GM23338 (cell line): ENCODE data around the gene CHMP4A.

ENCODE experiments used
- EZH2 ChIP-seq: fragments of 200-600 bp; sonication (generic); IDR thresholded peaks from one replicate; pipeline ENCODE4 v1.8.0; 2017; ENCODE audit warnings: antibody characterized with exemption, mild to moderate bottlenecking, low read depth; ENCODE audit not compliant: unreplicated experiment
- ZNF114 ChIP-seq: fragments of 250-450 bp; sonication (Bioruptor Pico); IDR thresholded peaks from 2 replicates; pipeline ENCODE4 v1.5.0; 2020; ENCODE audit warnings: mild to moderate bottlenecking, moderate library complexity
- TF ChIP-seq, protein P1 (sequence below), 2 experiments: fragments of 200-600 bp in 1 of 2; sonication (generic) in 1 of 2; conservative IDR thresholded peaks; 2 replicates each; pipeline versions ENCODE4 v1.5.1 to v1.6.1; 2016 to 2017; ENCODE audit warnings: antibody characterized with exemption in 2 of 2, low read depth in 2 of 2, mild to moderate bottlenecking in 2 of 2, moderate library complexity in 1 of 2

DNA sequence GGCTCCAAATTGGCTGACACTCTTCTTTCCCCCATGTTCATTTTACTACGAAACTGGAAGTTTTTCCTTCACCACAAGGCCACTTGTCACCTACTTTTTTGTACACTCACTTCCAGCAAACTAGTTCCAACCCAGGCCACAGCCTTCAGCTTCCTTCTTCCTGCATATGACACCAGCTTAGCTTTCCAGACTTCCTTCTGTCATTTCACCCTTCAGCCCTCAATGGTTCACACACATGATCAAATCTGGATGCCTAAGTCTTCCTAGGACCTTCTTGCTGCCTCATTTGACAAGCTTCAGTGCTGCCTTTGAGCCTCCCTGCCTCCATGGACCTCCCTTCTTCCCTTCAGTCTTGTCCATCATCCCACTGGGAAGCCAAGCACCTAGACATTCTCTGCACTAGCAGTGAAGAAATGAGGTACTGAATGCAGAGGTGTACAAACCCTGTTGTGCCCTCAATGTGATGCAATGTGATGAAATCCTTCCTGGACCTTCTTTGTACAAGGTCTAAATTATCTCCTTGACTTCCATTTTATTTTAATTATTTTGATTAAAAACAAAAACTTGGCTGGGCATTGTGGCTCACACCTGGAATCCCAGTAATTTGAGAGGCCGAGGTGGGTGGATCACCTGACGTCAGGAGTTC lies 45.7 kb downstream of the CHMP4A start:
- TF ChIP-seq, protein P1, sequence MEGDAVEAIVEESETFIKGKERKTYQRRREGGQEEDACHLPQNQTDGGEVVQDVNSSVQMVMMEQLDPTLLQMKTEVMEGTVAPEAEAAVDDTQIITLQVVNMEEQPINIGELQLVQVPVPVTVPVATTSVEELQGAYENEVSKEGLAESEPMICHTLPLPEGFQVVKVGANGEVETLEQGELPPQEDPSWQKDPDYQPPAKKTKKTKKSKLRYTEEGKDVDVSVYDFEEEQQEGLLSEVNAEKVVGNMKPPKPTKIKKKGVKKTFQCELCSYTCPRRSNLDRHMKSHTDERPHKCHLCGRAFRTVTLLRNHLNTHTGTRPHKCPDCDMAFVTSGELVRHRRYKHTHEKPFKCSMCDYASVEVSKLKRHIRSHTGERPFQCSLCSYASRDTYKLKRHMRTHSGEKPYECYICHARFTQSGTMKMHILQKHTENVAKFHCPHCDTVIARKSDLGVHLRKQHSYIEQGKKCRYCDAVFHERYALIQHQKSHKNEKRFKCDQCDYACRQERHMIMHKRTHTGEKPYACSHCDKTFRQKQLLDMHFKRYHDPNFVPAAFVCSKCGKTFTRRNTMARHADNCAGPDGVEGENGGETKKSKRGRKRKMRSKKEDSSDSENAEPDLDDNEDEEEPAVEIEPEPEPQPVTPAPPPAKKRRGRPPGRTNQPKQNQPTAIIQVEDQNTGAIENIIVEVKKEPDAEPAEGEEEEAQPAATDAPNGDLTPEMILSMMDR (conservative IDR thresholded peaks at IDR 0.05; ENCODE audit: low read depth in 2 of 2), result no peak
- TF ChIP-seq EZH2, result no peak
- TF ChIP-seq ZNF114, result no peak
